Fibroblast of skin of back (primary cell): ENCODE results near the gene CKS1B.
A peak's percentile ranks its signal among the peaks of the same experiment; 100 is the strongest.

Source experiments
- DNase-seq: peaks from one replicate; pipeline ENCODE4 v3.0.0-alpha.2; 2013

Gene CKS1B

GRCh38 chr1:154987326-154987725 is 12.8 kb downstream of the CKS1B start:
- no peak for DNase-seq

GRCh38 chr1:154988058-154988954 is 13.8 kb downstream of the CKS1B start:
- DNase-seq = no peak

- no peak for DNase-seq
Measured at GRCh38 chr1:154989195-154989860, 14.8 kb downstream of the CKS1B start.

- no peak for DNase-seq
Measured at GRCh38 chr1:154990276-154990675, 15.8 kb downstream of the CKS1B start.

GRCh38 chr1:154992721-154993571 is 18.5 kb downstream of the CKS1B start:
- peak; percentile 61 for DNase-seq

- DNase-seq = no peak
Measured at GRCh38 chr1:154993572-154994268, 19.2 kb downstream of the CKS1B start, which contains the start of gene LENEP. Gene LENEP (plus strand): TSS chr1:154993586. CDS start chr1:154993608, 22 bp downstream.

GRCh38 chr1:154994269-154994587 is 19.7 kb downstream of the CKS1B start:
- DNase-seq = no peak

GRCh38 chr1:154994591-154994990 is 20.1 kb downstream of the CKS1B start:
- no peak for DNase-seq

GRCh38 chr1:154995301-154995983 is 21.0 kb downstream of the CKS1B start:
- peak; percentile 86 for DNase-seq

- DNase-seq = no peak
Measured at GRCh38 chr1:154996966-154997701, 22.7 kb downstream of the CKS1B start.

- DNase-seq = no peak
Measured at GRCh38 chr1:154998201-154998780, 23.8 kb downstream of the CKS1B start.

- peak; percentile 78 for DNase-seq
Measured at GRCh38 chr1:154998818-154999570, 24.5 kb downstream of the CKS1B start.

- no peak for DNase-seq
Measured at GRCh38 chr1:154999571-155000410, 25.3 kb downstream of the CKS1B start.

GRCh38 chr1:155000411-155000725 is 25.9 kb downstream of the CKS1B start:
- no peak for DNase-seq

GRCh38 chr1:155000726-155001424 is 26.4 kb downstream of the CKS1B start:
- peak; percentile 89 for DNase-seq

- DNase-seq = no peak
Measured at GRCh38 chr1:155001425-155001674, 26.9 kb downstream of the CKS1B start.

GRCh38 chr1:155001675-155002463 is 27.4 kb downstream of the CKS1B start:
- peak; percentile 99 for DNase-seq
